ENCODE results near the gene CAMSAP1.

CAMSAP1 gene

GRCh38 chr9:135827866-135828580 lies 79.3 kb downstream of the CAMSAP1 start:
- no peak for DNase-seq

GRCh38 chr9:135827301-135827700 lies 80.0 kb downstream of the CAMSAP1 start:
- no peak for DNase-seq

DNA sequence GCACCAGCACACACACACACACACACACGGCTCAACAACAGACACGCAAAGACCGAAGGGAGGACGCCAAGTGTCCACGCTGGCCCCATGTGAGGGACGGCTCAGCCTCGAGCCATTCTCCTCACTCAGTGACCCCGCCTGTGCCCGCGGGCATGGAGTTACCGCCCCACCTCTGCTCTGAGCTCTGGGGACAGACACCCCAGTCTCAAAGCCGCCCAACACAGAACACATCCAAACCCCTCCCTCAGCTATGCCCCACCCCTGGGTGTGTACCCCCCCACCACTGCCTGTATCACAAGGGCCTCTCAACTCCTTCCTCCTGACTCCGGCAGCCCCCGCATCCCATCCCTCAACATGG lies 81.2 kb downstream of the CAMSAP1 start:
- DNase-seq: no peak

DNA sequence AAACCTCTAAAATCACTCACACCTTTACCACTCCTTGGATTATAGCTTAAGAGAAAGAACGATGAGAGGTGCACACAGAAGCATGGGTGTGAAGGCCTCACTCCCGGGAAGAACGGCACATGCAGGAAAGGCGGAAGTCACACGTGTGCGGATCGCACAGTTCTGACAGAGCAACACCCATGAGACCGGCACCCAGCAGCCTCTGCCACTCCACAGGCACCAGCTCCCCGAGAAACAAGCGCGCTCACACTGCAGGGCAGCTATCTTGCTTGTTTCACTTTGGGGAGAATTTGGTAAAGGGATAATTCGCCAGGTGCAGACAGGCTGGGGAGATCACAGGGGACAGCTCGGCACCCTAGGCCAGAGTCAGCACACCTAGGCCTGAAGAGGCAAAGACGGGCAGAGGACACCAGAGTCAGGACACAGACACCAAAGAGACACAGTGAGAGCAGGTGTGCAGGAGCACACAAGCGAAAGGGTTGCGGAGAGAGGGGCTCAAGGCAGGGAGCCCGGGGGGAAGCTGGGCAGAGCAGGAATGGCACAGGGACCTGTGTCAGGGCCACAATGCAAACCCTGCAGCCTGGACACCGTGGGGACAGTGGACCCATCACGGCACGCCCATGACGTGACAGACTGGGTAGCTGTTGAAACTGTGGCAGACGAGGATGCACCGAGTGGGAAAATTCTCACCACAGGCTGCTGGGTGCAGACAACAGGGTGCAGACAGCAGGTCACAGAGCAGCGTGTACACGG lies 81.7 kb downstream of the CAMSAP1 start:
- DNase-seq: no peak

- no peak for DNase-seq
Observed at GRCh38 chr9:135823036-135823435, 84.3 kb downstream of the CAMSAP1 start.

DNA sequence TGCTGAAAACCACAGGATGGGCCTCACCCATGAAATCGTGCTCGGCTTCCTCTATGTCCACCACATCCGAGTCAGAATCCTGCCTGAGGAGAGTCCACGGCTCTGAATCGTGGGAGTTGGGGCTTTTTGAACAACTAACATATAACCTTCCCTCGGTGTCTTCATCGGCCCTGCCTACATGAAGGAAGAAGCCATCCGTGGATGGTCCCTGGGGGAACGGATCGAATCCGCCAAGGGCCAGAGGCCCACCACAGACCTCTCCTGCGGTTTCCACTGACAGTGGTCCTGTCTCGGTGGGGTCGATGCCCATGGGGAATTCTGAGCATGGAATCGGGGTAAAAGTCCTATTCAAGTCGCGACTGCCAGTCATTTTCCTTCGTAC lies 85.0 kb downstream of the CAMSAP1 start:
- DNase-seq: no peak

DNA sequence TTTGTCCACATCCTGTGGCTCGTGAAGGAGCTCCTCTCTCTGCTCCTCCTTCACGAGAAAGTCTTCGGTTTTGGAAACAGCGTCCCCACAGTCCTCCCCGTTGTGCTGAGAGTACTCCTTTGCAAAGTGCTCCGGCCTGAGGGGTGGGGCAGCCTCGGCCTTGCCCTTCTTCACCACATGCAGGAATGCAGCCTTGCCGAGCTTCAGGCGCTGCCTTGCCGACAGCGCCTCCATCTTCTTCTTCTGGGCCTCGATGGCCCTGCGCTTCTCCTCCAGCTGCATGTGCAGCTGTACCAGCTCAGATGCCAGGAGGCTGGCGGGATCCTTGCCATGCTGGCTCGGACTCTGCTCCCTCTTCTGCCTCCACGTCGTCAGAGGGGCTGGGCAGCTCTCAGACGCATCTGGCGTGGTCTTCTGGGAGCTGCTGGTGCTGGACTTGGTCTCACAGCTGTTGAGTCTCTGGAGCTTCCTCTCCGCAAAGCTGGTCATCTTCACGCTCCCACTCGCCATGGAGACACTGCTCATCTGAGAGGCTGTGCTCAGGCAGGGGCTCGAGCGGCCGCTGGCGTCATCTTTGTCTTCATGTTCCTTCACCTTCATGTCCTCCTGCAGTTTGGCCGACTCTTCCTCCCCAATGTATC lies 85.5 kb downstream of the CAMSAP1 start:
- no peak for DNase-seq

DNA sequence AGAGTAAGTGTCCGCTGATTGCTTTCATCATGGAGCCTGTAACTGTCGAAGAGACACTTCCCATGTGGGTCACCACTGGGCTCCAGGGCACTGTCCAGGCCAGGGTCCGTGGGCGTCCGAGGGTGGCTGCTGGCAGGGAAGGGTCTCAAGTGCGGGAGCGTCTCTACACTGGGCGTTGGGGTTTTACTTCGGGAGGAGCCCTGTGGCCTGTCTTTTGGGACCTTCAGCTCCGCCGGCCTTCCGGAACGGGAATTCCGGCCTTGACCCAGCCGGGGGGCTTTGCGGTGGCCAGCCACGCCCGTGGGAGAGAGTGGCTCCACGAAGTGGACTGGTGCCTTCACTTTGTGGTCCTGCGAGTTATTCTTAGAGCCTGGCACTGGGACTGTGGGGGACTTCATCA lies 86.2 kb downstream of the CAMSAP1 start:
- no peak for DNase-seq

- DNase-seq: no peak
Observed at GRCh38 chr9:135820661-135821060, 86.7 kb downstream of the CAMSAP1 start.

GRCh38 chr9:135819905-135820304 lies 87.4 kb downstream of the CAMSAP1 start:
- DNase-seq: no peak

GRCh38 chr9:135818718-135819475 lies 88.4 kb downstream of the CAMSAP1 start:
- no peak for DNase-seq

- DNase-seq: no peak
Observed at GRCh38 chr9:135817951-135818717, 89.2 kb downstream of the CAMSAP1 start.

DNA sequence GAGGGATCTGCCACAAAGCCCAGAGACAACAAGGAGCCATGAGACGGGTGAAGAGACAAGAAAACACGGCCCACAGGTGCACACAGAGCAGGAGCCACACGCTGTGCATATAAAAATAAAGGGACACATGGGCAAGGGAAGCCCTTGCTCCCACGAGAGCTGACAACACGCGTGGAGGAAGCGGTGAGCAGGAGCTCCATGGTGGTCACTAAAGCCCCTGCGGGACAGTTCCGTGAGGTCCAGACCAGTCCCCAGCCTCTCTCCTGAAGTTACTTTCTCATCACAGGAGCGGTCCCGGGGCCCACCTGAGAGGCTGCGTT lies 90.7 kb downstream of the CAMSAP1 start:
- no peak for DNase-seq

- no peak for DNase-seq
Observed at GRCh38 chr9:135815830-135816650, 91.3 kb downstream of the CAMSAP1 start.

- no peak for DNase-seq
Observed at GRCh38 chr9:135815413-135815812, 91.9 kb downstream of the CAMSAP1 start.

- no peak for DNase-seq
Observed at GRCh38 chr9:135814421-135815095, 92.8 kb downstream of the CAMSAP1 start.

GRCh38 chr9:135813671-135814290 lies 93.6 kb downstream of the CAMSAP1 start:
- DNase-seq: no peak

GRCh38 chr9:135812961-135813360 lies 94.4 kb downstream of the CAMSAP1 start:
- no peak for DNase-seq

DNA sequence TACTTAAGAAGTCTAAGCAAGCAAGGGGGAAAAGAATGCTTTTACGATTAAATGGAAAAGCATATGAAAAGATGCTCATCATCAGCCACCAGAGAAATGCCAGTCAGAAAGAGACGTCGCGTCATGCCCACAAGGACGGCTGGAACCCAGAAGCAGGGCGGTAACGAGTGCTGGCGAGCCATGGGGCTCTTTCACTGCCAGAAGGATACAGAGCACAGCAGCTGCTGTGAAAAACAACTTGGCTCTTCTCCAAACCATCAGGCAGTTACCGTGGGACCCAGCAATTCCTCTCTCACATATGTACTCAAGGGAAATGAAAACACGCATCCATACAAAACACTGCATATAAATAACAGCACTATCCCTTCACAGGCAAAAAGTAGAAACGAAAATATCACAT lies 95.5 kb downstream of the CAMSAP1 start:
- DNase-seq: no peak

- DNase-seq: no peak
Observed at GRCh38 chr9:135810806-135811575, 96.4 kb downstream of the CAMSAP1 start.
